WTC11 (cell line): Measurements from ENCODE around the gene MAPT. TPM values are rescaled to one million over a fixed set of nuclear protein-coding genes. Genes with fewer than 3 reads are reported as not detected.

Source experiments
- ARID4B ChIP-seq: sonication (generic); formaldehyde crosslinking; IDR thresholded peaks from 2 replicates; pipeline ENCODE4 v1.8.0; 2023; ENCODE audit warnings: missing genetic modification reagents, mild to moderate bottlenecking, borderline replicate concordance
- ATF1 ChIP-seq: sonication (generic); formaldehyde crosslinking; IDR thresholded peaks from 2 replicates; pipeline ENCODE4 v1.8.1; 2023; ENCODE audit warnings: mild to moderate bottlenecking, moderate library complexity, missing genetic modification reagents
- CREB1 ChIP-seq: sonication (generic); formaldehyde crosslinking; IDR thresholded peaks from 2 replicates; pipeline ENCODE4 v1.8.0; 2023; ENCODE audit warnings: mild to moderate bottlenecking, missing genetic modification reagents
- E2F1 ChIP-seq: sonication (generic); formaldehyde crosslinking; IDR thresholded peaks from 2 replicates; pipeline ENCODE4 v1.8.0; 2022; ENCODE audit warnings: mild to moderate bottlenecking, missing genetic modification reagents
- E2F5 ChIP-seq: sonication (generic); formaldehyde crosslinking; IDR thresholded peaks from 2 replicates; pipeline ENCODE4 v1.8.1; 2022; ENCODE audit warnings: mild to moderate bottlenecking, moderate library complexity, missing genetic modification reagents
- ETV6 ChIP-seq: sonication (generic); formaldehyde crosslinking; IDR thresholded peaks from 2 replicates; pipeline ENCODE4 v1.8.1; 2022; ENCODE audit warnings: mild to moderate bottlenecking, missing genetic modification reagents
- FOXJ3 ChIP-seq: sonication (generic); formaldehyde crosslinking; IDR thresholded peaks from 2 replicates; pipeline ENCODE4 v1.9.0; 2021; ENCODE audit warnings: missing genetic modification reagents, mild to moderate bottlenecking, borderline replicate concordance
- FOXP1 ChIP-seq: sonication (generic); formaldehyde crosslinking; IDR thresholded peaks from 2 replicates; pipeline ENCODE4 v1.8.0; 2022; ENCODE audit warnings: missing genetic modification reagents, mild to moderate bottlenecking, moderate library complexity, borderline replicate concordance
- GABPB1 ChIP-seq: sonication (generic); formaldehyde crosslinking; IDR thresholded peaks from 2 replicates; pipeline ENCODE4 v1.8.1; 2023; ENCODE audit warnings: mild to moderate bottlenecking, missing genetic modification reagents
- GRHL2 ChIP-seq: fragments of 250-450 bp; sonication (Bioruptor Pico); IDR thresholded peaks from 2 replicates; pipeline ENCODE4 v1.8.0; 2022; ENCODE audit warnings: mild to moderate bottlenecking, moderate library complexity; ENCODE audit not compliant: insufficient replicate concordance, severe bottlenecking
- GTF2I ChIP-seq: fragments of 250-450 bp; sonication (Bioruptor Pico); conservative IDR thresholded peaks from 2 replicates; pipeline ENCODE4 v1.4.0; 2021; ENCODE audit warnings: mild to moderate bottlenecking
- HMGA2 ChIP-seq: fragments of 250-450 bp; sonication (Bioruptor Pico); IDR thresholded peaks from 2 replicates; pipeline ENCODE4 v1.4.0; 2021; ENCODE audit warnings: mild to moderate bottlenecking, moderate library complexity
- IRF1 ChIP-seq: sonication (generic); formaldehyde crosslinking; IDR thresholded peaks from 2 replicates; pipeline ENCODE4 v1.8.0; 2023; ENCODE audit warnings: missing genetic modification reagents
- JAZF1 ChIP-seq: fragments of 250-450 bp; sonication (Bioruptor Pico); IDR thresholded peaks from 2 replicates; pipeline ENCODE4 v1.9.0; 2021; ENCODE audit warnings: moderate library complexity, mild to moderate bottlenecking, inconsistent platforms
- MAX ChIP-seq: sonication (generic); formaldehyde crosslinking; IDR thresholded peaks from 2 replicates; pipeline ENCODE4 v1.8.0; 2022; ENCODE audit warnings: mild to moderate bottlenecking, missing genetic modification reagents
- NFATC4 ChIP-seq: fragments of 250-450 bp; sonication (Bioruptor Pico); IDR thresholded peaks from 2 replicates; pipeline ENCODE4 v1.9.0; 2021; ENCODE audit warnings: mild to moderate bottlenecking
- RELA ChIP-seq: sonication (generic); formaldehyde crosslinking; IDR thresholded peaks from 2 replicates; pipeline ENCODE4 v1.8.1; 2022; ENCODE audit warnings: missing genetic modification reagents, mild to moderate bottlenecking, borderline replicate concordance
- SMAD3 ChIP-seq: sonication (generic); formaldehyde crosslinking; IDR thresholded peaks from 2 replicates; pipeline ENCODE4 v1.8.0; 2022; ENCODE audit warnings: missing genetic modification reagents, mild to moderate bottlenecking, borderline replicate concordance
- SOX15 ChIP-seq: fragments of 250-450 bp; sonication (Bioruptor Pico); IDR thresholded peaks from 2 replicates; pipeline ENCODE4 v1.9.0; 2021; ENCODE audit warnings: mild to moderate bottlenecking
- USF1 ChIP-seq: sonication (generic); formaldehyde crosslinking; IDR thresholded peaks from 2 replicates; pipeline ENCODE4 v1.8.0; 2022; ENCODE audit warnings: mild to moderate bottlenecking, missing genetic modification reagents
- USF2 ChIP-seq: sonication (generic); formaldehyde crosslinking; IDR thresholded peaks from 2 replicates; pipeline ENCODE4 v1.8.1; 2023; ENCODE audit warnings: mild to moderate bottlenecking, missing genetic modification reagents, moderate library complexity
- ZBTB21 ChIP-seq: sonication (generic); formaldehyde crosslinking; IDR thresholded peaks from 2 replicates; pipeline ENCODE4 v1.8.1; 2023; ENCODE audit warnings: mild to moderate bottlenecking, missing genetic modification reagents, borderline replicate concordance
- ZNF219 ChIP-seq: sonication (generic); formaldehyde crosslinking; IDR thresholded peaks from 2 replicates; pipeline ENCODE4 v1.8.0; 2023; ENCODE audit warnings: missing genetic modification reagents, mild to moderate bottlenecking, borderline replicate concordance
- ZNF317 ChIP-seq: sonication (generic); formaldehyde crosslinking; IDR thresholded peaks from 2 replicates; pipeline ENCODE4 v1.8.1; 2023; ENCODE audit warnings: low read depth, mild to moderate bottlenecking, moderate library complexity, missing genetic modification reagents, borderline replicate concordance
- ZNF396 ChIP-seq: fragments of 250-450 bp; sonication (Bioruptor Pico); IDR thresholded peaks from 2 replicates; pipeline ENCODE4 v1.8.0; 2021; ENCODE audit warnings: mild to moderate bottlenecking, moderate library complexity, borderline replicate concordance
- ZNF512 ChIP-seq: sonication (generic); formaldehyde crosslinking; IDR thresholded peaks from 2 replicates; pipeline ENCODE4 v1.8.1; 2022; ENCODE audit warnings: missing genetic modification reagents, borderline replicate concordance
- total RNA-seq: library from RNA; stranded (reverse); gene quantifications from 3 replicates; pipeline ENCODE4 v1.2.3, GENCODE V29; 2021

Gene MAPT
- total RNA-seq, 1 experiment from 2014 or later, result 2.2 TPM

GRCh38 chr17:45894022-45894784 lies at the start of gene MAPT (continued):
- peak; percentile 65; the same call in 1 of the 2 replicates for TF ChIP-seq CREB1 (CRISPR knock-in tag)
- TF ChIP-seq ZNF512 (CRISPR knock-in tag), result no peak
- no peak; the same call in 1 of the 2 replicates for TF ChIP-seq RELA
- peak; percentile 50; the same call in 1 of the 2 replicates for TF ChIP-seq IRF1 (CRISPR knock-in tag)
- no peak for TF ChIP-seq JAZF1 (CRISPR knock-in tag)
- TF ChIP-seq USF2, result no peak
- TF ChIP-seq ZNF396, result no peak
- no peak for TF ChIP-seq GABPB1 (CRISPR knock-in tag)
- TF ChIP-seq FOXJ3 (CRISPR knock-in tag), result no peak
- TF ChIP-seq GRHL2 (CRISPR knock-in tag), result no peak
- no peak for TF ChIP-seq ZNF219
- TF ChIP-seq NFATC4 (CRISPR knock-in tag), result no peak
- TF ChIP-seq E2F1 (CRISPR knock-in tag), result peak; percentile 66; the same call in 1 of the 2 replicates
- peak; percentile 79 for TF ChIP-seq ETV6 (CRISPR knock-in tag)
- peak; percentile 96 for TF ChIP-seq MAX
- TF ChIP-seq ATF1 (CRISPR knock-in tag), result no peak; the same call in 1 of the 2 replicates
- TF ChIP-seq SMAD3 (CRISPR knock-in tag), result peak; percentile 94
- peak; percentile 70 for TF ChIP-seq USF1 (CRISPR knock-in tag)
- no peak for TF ChIP-seq ZNF317 (CRISPR knock-in tag)
- peak; percentile 58; the same call in 1 of the 2 replicates for TF ChIP-seq ZBTB21 (CRISPR knock-in tag)
- TF ChIP-seq SOX15 (CRISPR knock-in tag), result no peak
- 0 out of 2 replicates have a peak, but pooled peaks have one; percentile 76 for TF ChIP-seq ARID4B
- TF ChIP-seq E2F5, result peak; percentile 91; the same call in 1 of the 2 replicates
- TF ChIP-seq GTF2I, result 0 out of 2 replicates have a peak, but pooled peaks have one; percentile 15
- TF ChIP-seq HMGA2 (CRISPR knock-in tag), result no peak
- no peak; the same call in 1 of the 2 replicates for TF ChIP-seq FOXP1 (CRISPR knock-in tag)
